ENCODE measurements around the gene MYO3B.

GRCh38 chr2:170577356-170577755, 399.4 kb downstream of the MYO3B start:
- TF ChIP-seq CTCF (IDR thresholded peaks at IDR 0.05; ENCODE audit: low read length) = no peak
- no peak for TF ChIP-seq EZH2 (optimal IDR thresholded peaks at IDR 0.05; ENCODE audit: low read depth, low read length)
- TF ChIP-seq EZH2phosphoT487 (IDR thresholded peaks at IDR 0.05; ENCODE audit: low read length) = no peak
